CD4-positive, alpha-beta memory T cell (primary cell): Measurements from ENCODE around the gene MAP2K5. TPM values are rescaled to one million over a fixed set of nuclear protein-coding genes. Genes with fewer than 3 reads are reported as not detected.
"Not testable (repeated sequence)": the region's sequence is repeated elsewhere in the genome, so short reads cannot be mapped to it uniquely, and the experiment has no call there.

ENCODE experiments used
- CTCF ChIA-PET: fragments of 350-600 bp; sonication (Branson Sonifier 250); formaldehyde crosslinking; loops from one replicate; lab custom pipeline; 2021; ENCODE audit warnings: inconsistent platforms; ENCODE audit not compliant: partially characterized antibody; lab: Charles Lee
- POLR2A ChIA-PET: fragments of 350-600 bp; sonication (Branson Sonifier 250); formaldehyde crosslinking; loops from one replicate; lab custom pipeline; 2021; ENCODE audit not compliant: partially characterized antibody; lab: Charles Lee
- DNase-seq, 5 donors: peaks; one replicate each; pipeline versions ENCODE4 v3.0.0 to v3.0.0-alpha.2; 2020 to 2022; ENCODE audit warnings: mixed read lengths in 1 of 5
- H3K27ac ChIP-seq: one replicate; pipeline ENCODE4 v1.7.0; 2013; ENCODE audit warnings: low read depth, low read length
- H3K27me3 ChIP-seq: 2 replicates; pipeline ENCODE4 v1.7.0; 2013; ENCODE audit warnings: mild to moderate bottlenecking, low read length, moderate library complexity; ENCODE audit not compliant: insufficient read depth
- H3K36me3 ChIP-seq: 2 replicates; pipeline ENCODE4 v1.7.0; 2013; ENCODE audit warnings: mild to moderate bottlenecking, low read length, moderate library complexity; ENCODE audit not compliant: insufficient read depth
- H3K4me1 ChIP-seq: 2 replicates; pipeline ENCODE4 v1.7.0; 2013; ENCODE audit warnings: mild to moderate bottlenecking, low read length, moderate library complexity; ENCODE audit not compliant: insufficient read depth
- H3K4me3 ChIP-seq, 2 donors: one replicate each; pipeline ENCODE4 v1.7.0; 2013; ENCODE audit warnings: low read length in 2 of 2, mild to moderate bottlenecking in 1 of 2
- H3K9me3 ChIP-seq, 2 donors: one replicate each; pipeline ENCODE4 v1.7.0; 2013; ENCODE audit warnings: low read length in 2 of 2, control low read depth in 1 of 2; ENCODE audit not compliant: control insufficient read depth in 1 of 2
- H3K27ac Mint-ChIP-seq, 7 donors: one replicate each; pipeline ENCODE4 v1.8.0; 2020 to 2021; ENCODE audit warnings: mixed read lengths in 7 of 7, mild to moderate bottlenecking in 6 of 7, inconsistent platforms in 3 of 7, moderate library complexity in 3 of 7
- H3K27me3 Mint-ChIP-seq, 2 donors: one replicate each; pipeline ENCODE4 v1.8.0; 2020 to 2021; ENCODE audit warnings: mixed read lengths in 2 of 2
- H3K36me3 Mint-ChIP-seq, 2 donors: one replicate each; pipeline ENCODE4 v1.8.0; 2020 to 2021; ENCODE audit warnings: mixed read lengths in 2 of 2, inconsistent platforms in 1 of 2, mild to moderate bottlenecking in 1 of 2
- H3K4me1 Mint-ChIP-seq, 4 donors: one replicate each; pipeline ENCODE4 v1.8.0; 2020 to 2021; ENCODE audit warnings: mixed read lengths in 4 of 4, mild to moderate bottlenecking in 1 of 4
- H3K4me3 Mint-ChIP-seq, 8 donors: one replicate each; pipeline ENCODE4 v1.8.0; 2020 to 2021; ENCODE audit warnings: mixed read lengths in 8 of 8, mild to moderate bottlenecking in 7 of 8, moderate library complexity in 6 of 8, inconsistent platforms in 3 of 8
- H3K9me3 Mint-ChIP-seq, 8 donors: one replicate each; pipeline ENCODE4 v1.8.0; 2020 to 2021; ENCODE audit warnings: mixed read lengths in 8 of 8, mild to moderate bottlenecking in 5 of 8, inconsistent platforms in 3 of 8, moderate library complexity in 1 of 8
- intact Hi-C: fragments of 100-400 bp; cut with micrococcal nuclease; formaldehyde crosslinking; loops from one replicate; pipeline ENCODE4 v1.15.1; 2023
- polyA plus RNA-seq, 2 donors: library from polyadenylated mRNA; unstranded; fragments of 300-500 nt; fragmentation: Illumina TruSeq; gene quantifications; one replicate each; pipeline ENCODE4 v1.2.3, GENCODE V29; 2021
- total RNA-seq, 2 experiments: library from RNA; stranded (reverse); gene quantifications; one replicate each; pipeline ENCODE4 v1.2.3, GENCODE V29; 2021

Gene MAP2K5
- total and polyA plus RNA-seq, 4 experiments from 2014 or later, result 15.2 to 31.4 (median 24.9) TPM

DNA sequence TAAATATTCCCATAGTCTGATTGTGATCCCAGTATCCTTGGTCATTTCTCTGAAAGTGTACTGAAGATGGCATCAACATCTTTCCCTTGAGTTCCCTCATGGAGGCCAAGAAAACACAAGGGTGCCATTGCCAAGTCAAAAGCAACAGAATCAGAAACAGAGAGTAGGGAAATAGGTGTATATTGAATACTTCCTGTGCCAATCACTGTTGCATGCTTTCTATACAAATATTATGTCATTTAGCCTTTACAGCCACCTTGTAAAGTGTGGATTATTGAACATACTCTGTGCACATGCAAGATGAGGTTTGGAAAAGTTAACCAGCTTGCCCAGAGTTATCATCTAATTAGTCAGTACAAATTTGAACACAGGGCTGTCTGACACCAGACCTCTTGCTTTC lies 117.9 kb downstream of the MAP2K5 start:
- ChIA-PET CTCF (no interaction called here), POLR2A (no interaction called here)
- no peaks in the 10 kb centered on the region for H3K27me3 Mint-ChIP-seq
- intact Hi-C loops, result no loop called here
- H3K4me1 Mint-ChIP-seq, result peaks cover 0 to under 1% (median 0%) of the 10 kb centered on the region in 4 donors
- peaks cover 0 to 10% (median 5%) of the 10 kb centered on the region in 8 donors for H3K9me3 Mint-ChIP-seq
- DNase-seq, result no peak
- no peaks in the 10 kb centered on the region for H3K9me3 ChIP-seq
- no peaks in the 10 kb centered on the region for H3K27me3 ChIP-seq
- H3K27ac Mint-ChIP-seq, result no peak overlapping the region
- H3K4me3 Mint-ChIP-seq, result no peak overlapping the region
- H3K4me3 ChIP-seq, result no peak overlapping the region
- peaks cover 64 to 74% of the 10 kb centered on the region in 2 donors for H3K36me3 Mint-ChIP-seq
- no peaks in the 10 kb centered on the region for H3K4me1 ChIP-seq
- no peaks in the 10 kb centered on the region for H3K36me3 ChIP-seq
- no peak overlapping the region for H3K27ac ChIP-seq

DNA sequence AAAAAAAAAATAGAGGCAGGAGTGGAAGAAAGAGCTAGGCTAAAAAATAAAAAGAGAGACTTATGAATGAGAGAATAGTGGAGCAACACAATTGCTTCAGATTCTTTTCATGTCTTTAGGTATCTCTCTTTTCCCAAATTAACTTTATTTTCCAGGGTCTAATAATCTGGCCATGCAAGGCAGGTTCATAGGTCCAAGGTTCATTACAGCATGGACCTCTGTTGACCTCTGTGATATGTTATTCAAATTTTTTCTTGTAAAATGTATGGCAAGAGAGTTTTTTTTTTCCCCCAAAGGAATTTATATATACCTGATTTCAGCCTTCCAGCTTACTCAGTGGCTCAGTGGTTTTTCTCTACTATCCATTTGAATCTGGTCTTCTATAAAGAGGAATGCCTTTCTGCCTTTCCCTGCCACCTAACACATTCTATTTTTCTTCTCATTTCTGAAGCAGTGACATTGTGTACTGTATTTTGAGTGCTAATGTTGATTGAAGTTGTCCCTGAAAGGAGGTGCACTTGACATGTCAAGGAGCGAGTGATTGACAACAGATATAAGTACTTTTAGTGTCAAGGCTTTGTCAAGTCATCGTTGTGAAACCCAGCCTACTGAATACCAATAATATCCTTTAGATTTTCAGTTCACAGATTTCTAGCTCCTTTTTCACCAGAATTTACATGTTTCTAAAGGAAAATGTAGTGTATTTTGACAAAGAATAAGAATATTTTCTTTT lies 118.5 kb downstream of the MAP2K5 start:
- Mint-ChIP-seq H3K36me3 (peaks cover 63 to 74% of the 10 kb centered on the region in 2 donors), H3K27ac (no peak overlapping the region), H3K27me3 (no peaks in the 10 kb centered on the region)

GRCh38 chr15:67670647-67671305 lies 128.3 kb downstream of the MAP2K5 start:
- Mint-ChIP-seq H3K27ac (no peak overlapping the region), H3K27me3 (no peaks in the 10 kb centered on the region), H3K9me3 (peaks cover 0 to 6% (median 2%) of the 10 kb centered on the region in 8 donors), H3K4me3 (no peak overlapping the region), H3K36me3 (peaks cover 21 to 59% of the 10 kb centered on the region in 2 donors), H3K4me1 (peaks cover 0 to 3% (median under 1%) of the 10 kb centered on the region in 4 donors)
- ChIA-PET CTCF (interaction anchor here (1.7 kb wide), 1 partner anchor 214 kb away, joined by 4 read pairs; no protein-coding TSS in a partner anchor), POLR2A (no interaction called here)
- intact Hi-C loops, result no loop called here
- no peak overlapping the region for H3K27ac ChIP-seq
- DNase-seq, result no peak
- no peaks in the 10 kb centered on the region for H3K36me3 ChIP-seq
- H3K9me3 ChIP-seq, result no peaks in the 10 kb centered on the region
- H3K4me1 ChIP-seq, result no peaks in the 10 kb centered on the region
- H3K4me3 ChIP-seq, result no peak overlapping the region
- H3K27me3 ChIP-seq, result no peaks in the 10 kb centered on the region

More for the DNA sequence above, 118.5 kb downstream of the MAP2K5 start:
- H3K9me3 ChIP-seq, result no peaks in the 10 kb centered on the region
- Mint-ChIP-seq H3K9me3 (peaks cover 0 to 4% (median 0%) of the 10 kb centered on the region in 8 donors), H3K4me1 (no peaks in the 10 kb centered on the region), H3K4me3 (no peak overlapping the region)
- no peak overlapping the region for H3K27ac ChIP-seq
- no peaks in the 10 kb centered on the region for H3K27me3 ChIP-seq
- H3K36me3 ChIP-seq, result no peaks in the 10 kb centered on the region
- ChIA-PET CTCF (no interaction called here), POLR2A (no interaction called here)
- DNase-seq, result no peak
- no peak overlapping the region for H3K4me3 ChIP-seq
- no peaks in the 10 kb centered on the region for H3K4me1 ChIP-seq
- intact Hi-C loops, result no loop called here

DNA sequence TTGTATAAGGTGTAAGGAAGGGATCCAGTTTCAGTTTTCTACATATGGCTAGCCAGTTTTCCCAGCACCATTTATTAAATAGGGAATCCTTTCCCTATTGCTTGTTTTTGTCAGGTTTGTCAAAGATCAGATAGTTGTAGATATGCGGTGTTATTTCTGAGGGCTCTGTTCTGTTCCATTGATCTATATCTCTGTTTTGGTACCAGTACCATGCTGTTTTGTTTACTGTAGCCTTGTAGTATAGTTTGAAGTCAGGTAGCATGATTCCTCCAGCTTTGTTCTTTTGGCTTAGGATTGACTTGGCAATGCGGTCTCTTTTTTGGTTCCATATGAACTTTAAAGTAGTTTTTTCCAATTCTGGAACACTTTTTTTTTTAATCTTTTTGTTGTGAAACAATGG lies 130.3 kb downstream of the MAP2K5 start:
- H3K4me3 Mint-ChIP-seq, H3K27me3 ChIP-seq, H3K4me1 Mint-ChIP-seq, H3K9me3 Mint-ChIP-seq, DNase-seq, H3K27ac Mint-ChIP-seq, H3K36me3 ChIP-seq, H3K27ac ChIP-seq, intact Hi-C loops, H3K4me3 ChIP-seq, H3K9me3 ChIP-seq, H3K27me3 Mint-ChIP-seq, H3K4me1 ChIP-seq, CTCF ChIA-PET: not testable (repeated sequence)
- POLR2A ChIA-PET, result interaction anchor here (0.6 kb wide), 1 partner anchor 31 kb away, joined by 3 read pairs; no protein-coding TSS in a partner anchor
- peaks cover 23 to 56% of the 10 kb centered on the region in 2 donors for H3K36me3 Mint-ChIP-seq

DNA sequence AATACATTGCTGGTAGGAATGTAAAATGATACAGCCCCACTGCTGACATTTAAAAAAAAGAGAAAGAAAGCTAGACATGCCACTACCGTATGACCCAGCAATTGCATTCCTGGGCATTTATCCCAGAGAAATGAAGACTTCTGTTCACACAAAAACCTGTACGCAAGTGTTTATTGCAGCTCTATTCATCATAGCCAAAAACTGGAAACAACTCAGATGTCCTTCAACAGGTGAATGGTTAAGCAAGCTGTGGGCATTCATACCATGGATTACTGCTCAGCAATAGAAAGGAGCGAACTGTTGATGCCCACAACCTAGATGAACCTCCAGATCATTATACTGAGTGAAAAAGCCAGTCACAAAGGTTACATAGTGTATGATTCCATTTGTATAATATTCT lies 132.5 kb downstream of the MAP2K5 start:
- Mint-ChIP-seq H3K9me3 (peaks cover 0 to 6% (median 3%) of the 10 kb centered on the region in 8 donors), H3K36me3 (peaks cover 21 to 57% of the 10 kb centered on the region in 2 donors), H3K27me3 (no peaks in the 10 kb centered on the region), H3K4me3 (no peak overlapping the region), H3K4me1 (peaks cover 0 to 4% (median 1%) of the 10 kb centered on the region in 4 donors), H3K27ac (no peak overlapping the region)
- Histone ChIP-seq H3K27ac (no peak overlapping the region), H3K27me3 (no peaks in the 10 kb centered on the region), H3K4me1 (no peaks in the 10 kb centered on the region), H3K36me3 (no peaks in the 10 kb centered on the region), H3K4me3 (no peak overlapping the region), H3K9me3 (no peaks in the 10 kb centered on the region)
- intact Hi-C loops, result no loop called here
- CTCF ChIA-PET, result interaction anchor here (1.3 kb wide), 1 partner anchor 218 kb away, joined by 3 read pairs; no protein-coding TSS in a partner anchor
- no peak for DNase-seq
- POLR2A ChIA-PET, result no interaction called here

DNA sequence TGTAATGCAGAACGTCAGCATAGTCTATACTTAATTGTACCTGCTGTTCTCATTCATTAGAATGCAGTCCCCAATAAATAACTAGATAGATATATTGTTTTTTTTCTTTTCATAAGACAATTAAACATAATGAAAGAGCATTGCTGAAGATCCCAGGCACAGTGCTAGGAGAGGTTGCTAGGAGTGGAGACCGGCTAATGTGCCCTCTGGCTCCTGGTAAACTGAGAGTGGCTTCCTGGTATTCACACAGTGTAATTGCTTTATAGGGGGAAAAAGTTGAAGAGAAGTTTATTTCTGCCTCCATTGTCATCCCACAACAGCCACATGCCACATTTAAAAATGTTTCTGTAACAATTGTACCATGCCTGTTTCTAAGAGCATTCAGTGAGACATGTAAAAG lies 135.6 kb downstream of the MAP2K5 start:
- peaks cover 0 to 5% (median 2%) of the 10 kb centered on the region in 8 donors for H3K9me3 Mint-ChIP-seq
- H3K36me3 ChIP-seq, result no peaks in the 10 kb centered on the region
- H3K36me3 Mint-ChIP-seq, result peaks cover 27 to 63% of the 10 kb centered on the region in 2 donors
- POLR2A ChIA-PET, result no interaction called here
- intact Hi-C loops, result no loop called here
- no peaks in the 10 kb centered on the region for H3K9me3 ChIP-seq
- CTCF ChIA-PET, result no interaction called here
- no peak for DNase-seq
- no peak overlapping the region for H3K27ac ChIP-seq
- H3K27me3 ChIP-seq, result no peaks in the 10 kb centered on the region
- H3K4me1 ChIP-seq, result no peaks in the 10 kb centered on the region
- no peak overlapping the region for H3K4me3 ChIP-seq
- peaks cover 0 to 4% (median 1%) of the 10 kb centered on the region in 4 donors for H3K4me1 Mint-ChIP-seq
- no peak overlapping the region for H3K27ac Mint-ChIP-seq
- H3K27me3 Mint-ChIP-seq, result no peaks in the 10 kb centered on the region
- no peak overlapping the region for H3K4me3 Mint-ChIP-seq

GRCh38 chr15:67678993-67679392 lies 136.5 kb downstream of the MAP2K5 start:
- Mint-ChIP-seq H3K9me3 (peaks cover 0 to 12% (median 9%) of the 10 kb centered on the region in 8 donors), H3K36me3 (peaks cover 29 to 61% of the 10 kb centered on the region in 2 donors), H3K27ac (no peak overlapping the region), H3K4me3 (no peak overlapping the region), H3K27me3 (no peaks in the 10 kb centered on the region), H3K4me1 (peaks cover 0 to 4% (median 1%) of the 10 kb centered on the region in 4 donors)
- no peaks in the 10 kb centered on the region for H3K27me3 ChIP-seq
- no peaks in the 10 kb centered on the region for H3K36me3 ChIP-seq
- ChIA-PET CTCF (interaction anchor here (1.2 kb wide), 1 partner anchor 84 kb away, joined by 3 read pairs; no protein-coding TSS in a partner anchor), POLR2A (no interaction called here)
- DNase-seq, result no peak
- H3K4me1 ChIP-seq, result no peaks in the 10 kb centered on the region
- intact Hi-C loops, result no loop called here
- no peak overlapping the region for H3K27ac ChIP-seq
- H3K9me3 ChIP-seq, result peaks cover 0 to 6% of the 10 kb centered on the region in 2 donors
- no peak overlapping the region for H3K4me3 ChIP-seq
